SU-DHL-6 (cell line): ENCODE data around the gene KATNBL1.

Experiments used
- EZH2phosphoT487 ChIP-seq: fragments of 200-600 bp; sonication (generic), shearing (Covaris generic); conservative IDR thresholded peaks from 2 replicates; pipeline ENCODE4 v1.6.1; 2018; ENCODE audit warnings: mild to moderate bottlenecking, antibody characterized with exemption, low read length, moderate library complexity, mixed read lengths
- TF ChIP-seq, protein P1 (sequence below): fragments of 200-600 bp; sonication (generic); IDR thresholded peaks from one replicate; pipeline ENCODE4 v1.5.1; 2017; ENCODE audit warnings: antibody characterized with exemption, mild to moderate bottlenecking, low read length, moderate library complexity; ENCODE audit not compliant: insufficient read depth, poor library complexity, severe bottlenecking

GRCh38 chr15:34239151-34239808 is 29.4 kb upstream of the KATNBL1 start:
- TF ChIP-seq, protein P1, sequence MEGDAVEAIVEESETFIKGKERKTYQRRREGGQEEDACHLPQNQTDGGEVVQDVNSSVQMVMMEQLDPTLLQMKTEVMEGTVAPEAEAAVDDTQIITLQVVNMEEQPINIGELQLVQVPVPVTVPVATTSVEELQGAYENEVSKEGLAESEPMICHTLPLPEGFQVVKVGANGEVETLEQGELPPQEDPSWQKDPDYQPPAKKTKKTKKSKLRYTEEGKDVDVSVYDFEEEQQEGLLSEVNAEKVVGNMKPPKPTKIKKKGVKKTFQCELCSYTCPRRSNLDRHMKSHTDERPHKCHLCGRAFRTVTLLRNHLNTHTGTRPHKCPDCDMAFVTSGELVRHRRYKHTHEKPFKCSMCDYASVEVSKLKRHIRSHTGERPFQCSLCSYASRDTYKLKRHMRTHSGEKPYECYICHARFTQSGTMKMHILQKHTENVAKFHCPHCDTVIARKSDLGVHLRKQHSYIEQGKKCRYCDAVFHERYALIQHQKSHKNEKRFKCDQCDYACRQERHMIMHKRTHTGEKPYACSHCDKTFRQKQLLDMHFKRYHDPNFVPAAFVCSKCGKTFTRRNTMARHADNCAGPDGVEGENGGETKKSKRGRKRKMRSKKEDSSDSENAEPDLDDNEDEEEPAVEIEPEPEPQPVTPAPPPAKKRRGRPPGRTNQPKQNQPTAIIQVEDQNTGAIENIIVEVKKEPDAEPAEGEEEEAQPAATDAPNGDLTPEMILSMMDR = no peak
- no peak for TF ChIP-seq EZH2phosphoT487
